ENCODE data around the gene PPHLN1.

PPHLN1 gene

GRCh38 chr12:42486407-42486806, 160.4 kb downstream of the PPHLN1 start:
- no peak for DNase-seq

GRCh38 chr12:42490261-42490842, 164.4 kb downstream of the PPHLN1 start:
- no peak for DNase-seq
